Dedifferentiated amniotic fluid mesenchymal stem cell (primary cell): ENCODE data around the gene TPX2.
"Not testable (repeated sequence)": the region's sequence is repeated elsewhere in the genome, so short reads cannot be mapped to it uniquely, and the experiment has no call there.

Experiments used
- DNase-seq: peaks from one replicate; pipeline ENCODE4 v3.0.0-alpha.2; 2016; ENCODE audit errors: extremely low spot score

TPX2 gene

GRCh38 chr20:31815408-31816188 lies 76.5 kb downstream of the TPX2 start:
- no peak for DNase-seq

- DNase-seq = no peak
Observed at GRCh38 chr20:31816221-31816620, 77.1 kb downstream of the TPX2 start.

GRCh38 chr20:31817461-31817860 lies 78.4 kb downstream of the TPX2 start:
- no peak for DNase-seq

GRCh38 chr20:31818376-31818908 lies 79.4 kb downstream of the TPX2 start:
- DNase-seq = no peak

GRCh38 chr20:31819083-31819784 lies 80.1 kb downstream of the TPX2 start, which contains the start of gene MYLK2:
TSS of gene MYLK2 (plus strand) at chr20:31819356. CDS start at chr20:31819581, 225 bp downstream.
- no peak for DNase-seq

- no peak for DNase-seq
Observed at GRCh38 chr20:31820228-31820627, 81.1 kb downstream of the TPX2 start.

GRCh38 chr20:31821427-31821826 lies 82.3 kb downstream of the TPX2 start:
- no peak for DNase-seq

- no peak for DNase-seq
Observed at GRCh38 chr20:31822421-31823330, 83.6 kb downstream of the TPX2 start.

GRCh38 chr20:31823360-31824124 lies 84.5 kb downstream of the TPX2 start:
- no peak for DNase-seq

- no peak for DNase-seq
Observed at GRCh38 chr20:31824125-31824485, 85.0 kb downstream of the TPX2 start.

- no peak for DNase-seq
Observed at GRCh38 chr20:31824554-31825313, 85.6 kb downstream of the TPX2 start.

- no peak for DNase-seq
Observed at GRCh38 chr20:31826074-31826473, 87.0 kb downstream of the TPX2 start.

GRCh38 chr20:31827059-31827458 lies 88.0 kb downstream of the TPX2 start:
- no peak for DNase-seq

- DNase-seq = not testable (repeated sequence)
Observed at GRCh38 chr20:31828016-31828415, 88.9 kb downstream of the TPX2 start.

GRCh38 chr20:31829731-31830130 lies 90.6 kb downstream of the TPX2 start:
- DNase-seq = no peak

GRCh38 chr20:31830406-31830981 lies 91.4 kb downstream of the TPX2 start:
- no peak for DNase-seq

GRCh38 chr20:31831211-31831610 lies 92.1 kb downstream of the TPX2 start:
- no peak for DNase-seq

GRCh38 chr20:31831771-31832306 lies 92.7 kb downstream of the TPX2 start:
- DNase-seq = no peak

- DNase-seq = no peak
Observed at GRCh38 chr20:31833130-31833930, 94.2 kb downstream of the TPX2 start.
